LNCaP clone FGC (cell line): ENCODE results near the gene NUB1.

Experiments
- DNase-seq: peaks from one replicate; pipeline ENCODE4 v3.0.0-alpha.2; 2011; ENCODE audit warnings: low read depth
- H3K4me3 ChIP-seq: 2 replicates; pipeline ENCODE4 v1.5.1; 2011; ENCODE audit warnings: mild to moderate bottlenecking, low read depth, low read length, control low read depth
- TF ChIP-seq, protein P1 (sequence below): IDR thresholded peaks from 2 replicates; pipeline ENCODE4 v1.5.1; 2012; ENCODE audit warnings: mild to moderate bottlenecking; ENCODE audit not compliant: control insufficient read depth, insufficient read depth; ENCODE audit errors: extremely low read depth

Gene NUB1

DNA sequence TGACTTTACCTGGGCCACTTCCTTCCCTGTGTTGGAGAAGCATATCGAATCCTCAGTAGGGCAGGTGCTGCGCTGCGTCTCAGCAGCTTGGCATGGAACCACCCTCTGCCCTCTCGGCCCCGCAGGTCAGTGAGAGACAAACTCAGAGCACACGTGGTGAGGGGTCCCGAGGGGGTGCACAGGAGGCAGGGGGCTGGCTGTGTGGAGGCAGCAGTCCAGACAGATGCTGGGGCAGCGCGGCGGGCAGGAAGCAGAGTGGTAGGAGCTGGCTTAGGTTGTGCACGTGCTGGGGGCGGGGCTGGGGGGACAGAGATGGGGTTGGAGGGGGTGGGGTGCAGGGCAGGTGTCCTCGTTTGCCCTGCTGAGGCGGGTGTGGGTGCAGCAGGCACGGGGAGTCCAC is 33.1 kb downstream of the NUB1 start:
- TF ChIP-seq, protein P1, sequence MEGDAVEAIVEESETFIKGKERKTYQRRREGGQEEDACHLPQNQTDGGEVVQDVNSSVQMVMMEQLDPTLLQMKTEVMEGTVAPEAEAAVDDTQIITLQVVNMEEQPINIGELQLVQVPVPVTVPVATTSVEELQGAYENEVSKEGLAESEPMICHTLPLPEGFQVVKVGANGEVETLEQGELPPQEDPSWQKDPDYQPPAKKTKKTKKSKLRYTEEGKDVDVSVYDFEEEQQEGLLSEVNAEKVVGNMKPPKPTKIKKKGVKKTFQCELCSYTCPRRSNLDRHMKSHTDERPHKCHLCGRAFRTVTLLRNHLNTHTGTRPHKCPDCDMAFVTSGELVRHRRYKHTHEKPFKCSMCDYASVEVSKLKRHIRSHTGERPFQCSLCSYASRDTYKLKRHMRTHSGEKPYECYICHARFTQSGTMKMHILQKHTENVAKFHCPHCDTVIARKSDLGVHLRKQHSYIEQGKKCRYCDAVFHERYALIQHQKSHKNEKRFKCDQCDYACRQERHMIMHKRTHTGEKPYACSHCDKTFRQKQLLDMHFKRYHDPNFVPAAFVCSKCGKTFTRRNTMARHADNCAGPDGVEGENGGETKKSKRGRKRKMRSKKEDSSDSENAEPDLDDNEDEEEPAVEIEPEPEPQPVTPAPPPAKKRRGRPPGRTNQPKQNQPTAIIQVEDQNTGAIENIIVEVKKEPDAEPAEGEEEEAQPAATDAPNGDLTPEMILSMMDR = no peak
- no peak for DNase-seq
- H3K4me3 ChIP-seq = no peak overlapping the region

DNA sequence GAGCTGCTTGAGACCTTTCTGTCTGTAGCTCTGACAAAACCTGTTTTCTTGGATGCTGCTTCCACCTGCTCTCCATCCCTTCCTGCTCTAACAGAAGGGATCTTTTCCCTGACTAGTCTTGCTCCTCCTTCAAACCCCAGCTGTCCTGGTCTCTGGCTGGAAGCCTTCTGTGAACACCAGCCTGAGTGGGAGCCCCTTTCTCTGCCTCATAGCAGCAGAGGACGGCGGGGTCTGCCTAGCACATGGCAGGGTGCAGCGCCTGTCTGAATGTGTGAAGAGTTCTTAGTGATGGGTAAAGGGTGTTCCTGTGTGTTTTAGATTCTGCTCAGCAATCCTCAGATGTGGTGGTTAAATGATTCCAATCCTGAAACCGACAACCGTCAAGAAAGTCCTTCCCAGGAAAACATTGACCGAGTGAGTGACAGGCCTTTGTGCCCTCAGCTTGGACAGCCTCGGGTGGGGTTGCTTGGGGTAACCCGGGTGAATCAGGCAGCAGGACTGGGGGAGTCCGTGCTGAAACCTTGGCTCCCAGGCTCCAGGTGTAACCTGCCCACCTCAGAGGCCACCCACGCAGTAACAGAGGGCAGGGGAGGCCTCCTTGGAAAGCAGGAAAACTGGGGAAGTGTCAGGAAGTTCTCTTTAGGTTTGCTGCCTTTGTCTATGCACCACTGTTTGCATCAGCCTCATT is 34.1 kb downstream of the NUB1 start:
- H3K4me3 ChIP-seq = no peak overlapping the region
- no peak for DNase-seq
- TF ChIP-seq, protein P1 = no peak

DNA sequence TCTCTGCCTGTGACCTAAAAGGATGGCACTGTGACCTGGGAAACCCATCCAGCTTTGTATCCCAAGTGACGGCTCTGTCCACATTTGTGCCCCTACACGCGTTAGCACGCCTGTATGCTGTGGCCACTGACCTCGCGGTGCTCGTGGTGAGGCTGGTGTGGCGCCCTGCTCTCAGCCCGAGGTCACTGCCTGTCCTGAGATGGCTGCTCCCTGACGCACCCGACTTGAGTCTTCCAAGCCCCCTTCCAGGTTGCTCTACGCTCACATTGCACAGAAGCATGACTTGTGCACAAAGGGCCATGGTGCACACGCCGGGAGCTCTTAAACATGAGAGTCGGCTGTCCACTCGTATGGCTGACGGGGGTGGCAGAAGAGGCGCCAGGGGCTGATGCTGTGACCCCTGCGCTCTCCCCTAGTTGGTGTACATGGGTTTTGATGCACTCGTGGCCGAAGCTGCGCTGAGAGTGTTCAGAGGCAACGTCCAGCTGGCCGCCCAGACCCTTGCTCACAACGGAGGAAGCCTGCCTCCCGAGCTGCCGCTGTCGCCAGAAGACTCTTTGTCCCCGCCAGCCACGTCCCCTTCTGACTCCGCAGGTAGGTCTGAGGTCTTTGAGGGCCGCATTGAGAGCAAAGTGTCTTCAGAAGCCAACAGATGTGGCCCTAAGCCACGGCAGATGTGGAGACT is 34.7 kb downstream of the NUB1 start:
- TF ChIP-seq, protein P1 = no peak
- no peak overlapping the region for H3K4me3 ChIP-seq
- DNase-seq = no peak

DNA sequence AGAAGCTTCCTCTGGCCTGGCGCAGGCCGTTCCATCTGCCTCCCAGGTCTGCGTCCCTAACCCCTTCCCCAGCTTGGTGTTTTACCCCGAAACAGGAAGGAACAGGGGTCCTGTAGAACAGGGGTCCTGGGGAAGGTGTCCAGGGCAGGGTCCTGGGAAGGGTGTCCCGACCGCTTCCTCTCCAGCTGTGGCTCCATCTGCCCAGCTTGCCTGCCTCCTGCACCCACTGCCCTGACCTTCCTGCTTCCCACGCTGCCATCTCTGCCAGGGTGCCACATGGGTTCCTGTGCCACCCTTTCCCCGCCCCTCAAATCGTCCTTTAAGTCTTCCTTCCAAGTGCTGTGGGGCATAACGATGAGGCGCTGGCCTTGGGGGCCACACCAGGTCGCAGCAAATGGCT is 35.8 kb downstream of the NUB1 start:
- DNase-seq = no peak

DNA sequence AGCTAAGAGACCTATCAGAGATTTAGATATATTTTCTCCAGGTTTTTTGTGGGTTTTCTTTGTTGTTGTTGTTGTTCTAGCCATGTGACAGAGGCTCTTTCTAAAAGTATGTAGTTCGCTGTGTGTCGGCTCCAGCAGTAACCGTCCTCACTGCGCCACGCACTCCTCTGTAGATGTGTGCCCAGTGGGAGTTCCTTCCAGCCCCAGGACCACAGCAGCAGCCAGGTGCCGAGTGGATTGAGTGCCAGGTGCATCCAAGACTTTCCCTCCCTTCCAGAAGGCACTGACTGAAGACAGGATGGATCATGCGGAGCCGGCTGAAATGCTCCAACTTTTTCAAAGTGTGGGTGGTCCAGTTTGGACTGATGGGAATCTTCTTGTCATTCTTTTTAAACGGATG is 36.4 kb downstream of the NUB1 start:
- no peak overlapping the region for H3K4me3 ChIP-seq
- no peak for DNase-seq
- TF ChIP-seq, protein P1 = no peak

More for the DNA sequence above, 35.8 kb downstream of the NUB1 start:
- TF ChIP-seq, protein P1 = no peak
- H3K4me3 ChIP-seq = no peak overlapping the region

DNA sequence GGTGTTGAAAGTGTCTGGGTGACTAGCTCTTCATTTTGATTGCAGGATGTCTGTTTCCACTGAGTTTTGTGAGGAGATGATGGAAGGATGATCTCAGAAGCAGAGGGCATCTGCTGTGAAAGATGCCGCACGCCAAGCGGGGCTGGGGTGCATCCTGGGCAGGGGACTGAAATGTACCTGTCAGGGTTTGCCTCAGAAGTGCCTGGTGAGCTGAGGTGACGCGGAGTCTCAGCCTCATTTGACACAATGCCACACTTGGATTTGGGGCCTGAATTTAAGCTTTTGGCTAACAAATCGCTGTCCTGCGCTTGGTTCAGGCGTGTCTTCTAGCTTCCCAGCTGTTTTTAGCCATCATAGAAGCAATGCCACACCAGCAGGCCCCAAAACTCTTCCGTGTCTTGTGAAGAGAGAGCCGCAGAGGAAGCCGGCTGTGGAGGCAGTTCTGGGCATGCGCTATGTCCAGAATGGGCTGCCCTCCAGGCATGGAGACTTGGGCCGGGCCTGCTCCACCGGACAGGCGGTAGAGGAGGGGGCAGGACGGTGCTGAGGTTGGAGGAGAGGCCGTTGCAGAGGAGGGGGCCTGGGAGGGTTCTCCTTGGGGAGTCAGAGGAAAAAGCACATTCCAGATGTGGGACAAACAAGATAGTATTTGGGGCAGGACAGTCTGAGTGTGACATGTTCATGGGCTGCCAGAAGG is 37.0 kb downstream of the NUB1 start:
- DNase-seq = no peak
- TF ChIP-seq, protein P1 = no peak
- no peak overlapping the region for H3K4me3 ChIP-seq
